Trophoblast cell (in vitro differentiated cells and primary cell): ENCODE results near the gene PLEKHM3.

Experiments used
- DNase-seq, 2 donors: peaks; one replicate each; pipeline ENCODE4 v3.0.0-alpha.2; 2016
- H2AFZ ChIP-seq: 2 replicates; pipeline ENCODE4 v1.6.1; 2013; ENCODE audit warnings: low read length, moderate library complexity, mild to moderate bottlenecking; ENCODE audit not compliant: insufficient read depth, poor library complexity
- H2AK5ac ChIP-seq: 2 replicates; pipeline ENCODE4 v1.6.1; 2013; ENCODE audit warnings: mild to moderate bottlenecking, low read length
- H2BK120ac ChIP-seq: 2 replicates; pipeline ENCODE4 v1.6.1; 2013; ENCODE audit warnings: low read length, mild to moderate bottlenecking, moderate library complexity; ENCODE audit not compliant: insufficient read depth, poor library complexity
- H2BK12ac ChIP-seq: 2 replicates; pipeline ENCODE4 v1.6.1; 2013; ENCODE audit warnings: mild to moderate bottlenecking, low read length, moderate library complexity
- H2BK5ac ChIP-seq: 2 replicates; pipeline ENCODE4 v1.6.1; 2013; ENCODE audit warnings: low read length, low read depth, moderate library complexity, mild to moderate bottlenecking; ENCODE audit not compliant: poor library complexity
- H3K14ac ChIP-seq: 2 replicates; pipeline ENCODE4 v1.6.1; 2013; ENCODE audit warnings: mild to moderate bottlenecking, low read length
- H3K18ac ChIP-seq: 2 replicates; pipeline ENCODE4 v1.6.1; 2013; ENCODE audit warnings: mild to moderate bottlenecking, low read length
- H3K23ac ChIP-seq: 2 replicates; pipeline ENCODE4 v1.6.1; 2013; ENCODE audit warnings: low read length
- H3K27ac ChIP-seq: 2 replicates; pipeline ENCODE4 v1.5.1; 2013; ENCODE audit warnings: low read depth, mild to moderate bottlenecking, inconsistent platforms, low read length, moderate library complexity
- H3K27me3 ChIP-seq: 2 replicates; pipeline ENCODE4 v1.6.1; 2013; ENCODE audit warnings: inconsistent platforms, mild to moderate bottlenecking, low read length, moderate library complexity; ENCODE audit not compliant: insufficient read depth
- H3K36me3 ChIP-seq, 2 experiments: 1 replicate in 1 of 2; 2 replicates in 1 of 2; pipeline ENCODE4 v1.6.1; 2013; ENCODE audit warnings: low read length in 2 of 2, mild to moderate bottlenecking in 2 of 2, moderate library complexity in 1 of 2; ENCODE audit not compliant: insufficient read depth in 2 of 2, control insufficient read depth in 1 of 2
- H3K4ac ChIP-seq: 2 replicates; pipeline ENCODE4 v1.6.1; 2013; ENCODE audit warnings: low read depth, mild to moderate bottlenecking, low read length, moderate library complexity
- H3K4me1 ChIP-seq, 2 experiments: 1 replicate in 1 of 2; 2 replicates in 1 of 2; pipeline ENCODE4 v1.6.1; 2013; ENCODE audit warnings: low read length in 2 of 2, mild to moderate bottlenecking in 2 of 2, moderate library complexity in 1 of 2; ENCODE audit not compliant: insufficient read depth in 2 of 2, control insufficient read depth in 1 of 2
- H3K4me2 ChIP-seq: 2 replicates; pipeline ENCODE4 v1.6.1; 2013; ENCODE audit warnings: inconsistent platforms, mild to moderate bottlenecking, low read length, moderate library complexity
- H3K4me3 ChIP-seq: 2 replicates; pipeline ENCODE4 v1.5.1; 2013; ENCODE audit warnings: mild to moderate bottlenecking, low read depth, low read length, inconsistent platforms
- H3K79me1 ChIP-seq: one replicate; pipeline ENCODE4 v1.6.1; 2013; ENCODE audit warnings: low read length
- H3K79me2 ChIP-seq: 2 replicates; pipeline ENCODE4 v1.6.1; 2013; ENCODE audit warnings: low read length, mild to moderate bottlenecking; ENCODE audit not compliant: control insufficient read depth, insufficient read depth, poor library complexity
- H3K9ac ChIP-seq: 2 replicates; pipeline ENCODE4 v1.6.1; 2013; ENCODE audit warnings: mild to moderate bottlenecking, low read length
- H3K9me3 ChIP-seq: 2 replicates; pipeline ENCODE4 v1.6.1; 2013; ENCODE audit warnings: low read depth, mild to moderate bottlenecking, control low read depth, inconsistent platforms, low read length; ENCODE audit not compliant: insufficient read depth
- H4K12ac ChIP-seq: 2 replicates; pipeline ENCODE4 v1.6.1; 2013; ENCODE audit warnings: low read depth, mild to moderate bottlenecking, low read length, moderate library complexity
- H4K8ac ChIP-seq: 2 replicates; pipeline ENCODE4 v1.6.1; 2013; ENCODE audit warnings: low read depth, mild to moderate bottlenecking, low read length, moderate library complexity
- H4K91ac ChIP-seq: one replicate; pipeline ENCODE4 v1.6.1; 2013; ENCODE audit warnings: low read depth, mild to moderate bottlenecking, low read length, moderate library complexity
- WGBS: extraction: QIAGEN DNeasy Blood & Tissue Kit; methylation state at CpG from one replicate; pipeline ENCODE4 v1.1.7; 2013; ENCODE audit warnings: missing lambda C conversion rate; ENCODE audit not compliant: insufficient read length, insufficient coverage; ENCODE audit errors: extremely low coverage; 5-methylcytosine and 5-hydroxymethylcytosine counted together

PLEKHM3 gene

GRCh38 chr2:207784898-207785297 is 240.4 kb downstream of the PLEKHM3 start:
- H2BK120ac ChIP-seq = no peak overlapping the region
- no peak overlapping the region for H3K23ac ChIP-seq
- no peak overlapping the region for H3K9ac ChIP-seq
- H2AK5ac ChIP-seq = no peak overlapping the region
- peak; percentile 72 to 87 for DNase-seq
- H4K12ac ChIP-seq = no peak overlapping the region
- H3K27ac ChIP-seq = no peak overlapping the region
- WGBS = no CpG with 5 or more reads among the region's 5 CpGs
- no peak overlapping the region for H3K18ac ChIP-seq
- no peaks in the 10 kb centered on the region for H3K79me2 ChIP-seq
- H3K4me1 ChIP-seq = peaks cover 6 to 10% of the 10 kb centered on the region in 2 experiments
- H3K14ac ChIP-seq = no peak overlapping the region
- no peaks in the 10 kb centered on the region for H3K36me3 ChIP-seq
- no peak overlapping the region for H3K4ac ChIP-seq
- H2AFZ ChIP-seq = no peak overlapping the region
- no peak overlapping the region for H4K8ac ChIP-seq
- no peaks in the 10 kb centered on the region for H3K27me3 ChIP-seq
- no peak overlapping the region for H3K4me2 ChIP-seq
- no peaks in the 10 kb centered on the region for H3K79me1 ChIP-seq
- no peak overlapping the region for H2BK5ac ChIP-seq
- no peak overlapping the region for H3K4me3 ChIP-seq
- peaks cover 1% of the 10 kb centered on the region for H3K9me3 ChIP-seq
- H2BK12ac ChIP-seq = no peak overlapping the region
- H4K91ac ChIP-seq = no peak overlapping the region

- Histone ChIP-seq H2BK5ac (no peak overlapping the region), H2BK12ac (no peak overlapping the region), H3K4me2 (no peak overlapping the region), H3K79me1 (no peaks in the 10 kb centered on the region), H3K9ac (no peak overlapping the region), H3K9me3 (peaks cover 1% of the 10 kb centered on the region), H2AFZ (no peak overlapping the region), H2BK120ac (no peak overlapping the region), H3K4ac (no peak overlapping the region), H2AK5ac (no peak overlapping the region), H3K18ac (no peak overlapping the region), H3K27ac (no peak overlapping the region), H4K91ac (no peak overlapping the region), H4K12ac (no peak overlapping the region), H4K8ac (no peak overlapping the region), H3K4me1 (peaks cover 6 to 10% of the 10 kb centered on the region in 2 experiments), H3K23ac (no peak overlapping the region), H3K36me3 (no peaks in the 10 kb centered on the region), H3K4me3 (no peak overlapping the region), H3K14ac (no peak overlapping the region), H3K27me3 (no peaks in the 10 kb centered on the region), H3K79me2 (no peaks in the 10 kb centered on the region)
- WGBS = 100% methylated on average over 1 of the region's 2 CpGs
- DNase-seq = no peak
These were observed 241.8 kb downstream of the PLEKHM3 start for GRCh38 chr2:207783514-207783913.

GRCh38 chr2:207782238-207783030 is 242.9 kb downstream of the PLEKHM3 start:
- no peaks in the 10 kb centered on the region for H3K79me1 ChIP-seq
- no peak overlapping the region for H3K18ac ChIP-seq
- no peak overlapping the region for H2AK5ac ChIP-seq
- H4K8ac ChIP-seq = no peak overlapping the region
- no peak overlapping the region for H3K4me3 ChIP-seq
- H2BK12ac ChIP-seq = no peak overlapping the region
- H3K36me3 ChIP-seq = no peaks in the 10 kb centered on the region
- H3K23ac ChIP-seq = no peak overlapping the region
- H3K4ac ChIP-seq = no peak overlapping the region
- peaks cover 6 to 10% of the 10 kb centered on the region in 2 experiments for H3K4me1 ChIP-seq
- H3K9me3 ChIP-seq = no peaks in the 10 kb centered on the region
- H4K91ac ChIP-seq = no peak overlapping the region
- no peak overlapping the region for H2BK120ac ChIP-seq
- H2BK5ac ChIP-seq = no peak overlapping the region
- no CpG with 5 or more reads among the region's 10 CpGs for WGBS
- no peak overlapping the region for H4K12ac ChIP-seq
- H2AFZ ChIP-seq = no peak overlapping the region
- H3K4me2 ChIP-seq = no peak overlapping the region
- DNase-seq = no peak
- no peak overlapping the region for H3K27ac ChIP-seq
- no peak overlapping the region for H3K9ac ChIP-seq
- H3K79me2 ChIP-seq = no peaks in the 10 kb centered on the region
- no peak overlapping the region for H3K14ac ChIP-seq
- no peaks in the 10 kb centered on the region for H3K27me3 ChIP-seq

GRCh38 chr2:207779523-207779922 is 245.8 kb downstream of the PLEKHM3 start:
- Histone ChIP-seq H3K9ac (no peak overlapping the region), H3K27ac (no peak overlapping the region), H2BK12ac (no peak overlapping the region), H3K36me3 (no peaks in the 10 kb centered on the region), H3K23ac (no peak overlapping the region), H3K14ac (no peak overlapping the region), H4K8ac (no peak overlapping the region), H3K79me1 (no peaks in the 10 kb centered on the region), H4K91ac (no peak overlapping the region), H3K4me2 (no peak overlapping the region), H2AFZ (no peak overlapping the region), H2BK120ac (no peak overlapping the region), H3K4me3 (no peak overlapping the region), H3K79me2 (no peaks in the 10 kb centered on the region), H3K4me1 (peaks cover 0 to under 1% of the 10 kb centered on the region in 2 experiments), H3K9me3 (no peaks in the 10 kb centered on the region), H2BK5ac (no peak overlapping the region), H2AK5ac (no peak overlapping the region), H3K27me3 (no peaks in the 10 kb centered on the region), H3K4ac (no peak overlapping the region), H3K18ac (no peak overlapping the region), H4K12ac (no peak overlapping the region)
- peak; percentile 60 to 79 for DNase-seq
- no CpG with 5 or more reads among the region's 11 CpGs for WGBS
